HPDE6-E6E7 (cell line): ENCODE measurements around the gene KMT2C.
"Not testable (repeated sequence)": the region's sequence is repeated elsewhere in the genome, so short reads cannot be mapped to it uniquely, and the experiment has no call there.

Experiments used
- DNase-seq: peaks from one replicate; pipeline ENCODE4 v3.0.0; 2011; ENCODE audit warnings: missing footprints; ENCODE audit errors: extremely low spot score

Gene KMT2C

DNA sequence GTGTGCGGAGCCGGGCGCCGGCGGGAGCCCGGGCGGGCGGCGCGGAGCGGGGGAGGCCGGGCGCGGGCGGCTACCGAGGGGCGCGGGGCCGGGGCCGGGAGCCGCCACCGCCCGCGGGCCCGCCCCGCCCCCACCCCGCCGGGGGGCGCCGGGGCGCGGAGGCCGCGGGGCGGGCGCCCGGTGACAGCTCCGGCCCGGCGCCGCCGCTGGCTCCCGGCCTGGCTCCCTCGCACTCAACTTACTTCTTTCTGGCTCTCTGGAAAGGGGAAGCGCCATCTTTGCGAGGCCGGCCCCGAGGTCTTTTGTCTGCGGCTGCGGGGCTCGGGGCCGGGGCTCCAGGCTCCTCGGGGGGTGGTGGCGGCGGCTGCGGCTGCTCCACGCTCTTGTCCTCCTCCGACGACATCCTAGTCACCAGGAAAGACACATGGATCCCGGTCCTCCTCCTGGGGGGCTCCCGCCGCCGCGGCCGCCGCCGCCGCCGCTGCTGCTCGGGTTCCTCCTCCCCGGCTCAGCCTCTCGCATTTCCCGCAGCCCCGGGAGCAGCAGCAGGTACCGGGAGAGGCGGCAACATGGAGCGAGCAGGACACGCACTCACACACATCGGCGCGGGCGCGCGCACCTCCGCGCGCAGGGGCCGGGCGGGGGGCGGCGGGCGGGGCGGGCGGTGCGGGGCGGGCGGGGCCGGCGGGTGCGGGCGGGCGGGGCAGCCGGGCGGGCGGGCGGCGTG, at the start of gene KMT2C:
TSS of gene KMT2C (minus strand) at position 620 of the 727 bp plus-strand sequence. CDS start at position 403, 217 bp downstream.
- no peak for DNase-seq

DNA sequence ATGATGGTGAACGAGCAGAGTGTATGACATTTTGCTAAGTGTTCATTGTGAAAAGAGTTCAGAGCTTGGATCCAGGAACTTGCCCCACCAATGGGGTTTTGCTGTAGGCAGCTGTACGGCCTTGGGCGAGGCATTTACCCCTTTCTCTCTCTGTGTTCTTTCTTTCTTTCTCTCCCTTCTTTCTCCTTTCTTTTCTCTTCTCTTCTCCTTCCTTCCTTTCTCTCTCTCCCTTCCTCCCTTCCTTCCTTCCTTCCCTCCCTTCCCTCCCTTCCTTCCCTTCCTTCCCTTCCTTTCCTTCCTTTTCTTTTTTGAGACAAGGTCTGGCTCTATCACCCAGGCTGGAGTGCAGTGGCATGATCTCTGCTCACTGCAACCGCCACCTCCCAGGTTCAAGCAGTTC, 45.3 kb upstream of the KMT2C start:
- no peak for DNase-seq

DNA sequence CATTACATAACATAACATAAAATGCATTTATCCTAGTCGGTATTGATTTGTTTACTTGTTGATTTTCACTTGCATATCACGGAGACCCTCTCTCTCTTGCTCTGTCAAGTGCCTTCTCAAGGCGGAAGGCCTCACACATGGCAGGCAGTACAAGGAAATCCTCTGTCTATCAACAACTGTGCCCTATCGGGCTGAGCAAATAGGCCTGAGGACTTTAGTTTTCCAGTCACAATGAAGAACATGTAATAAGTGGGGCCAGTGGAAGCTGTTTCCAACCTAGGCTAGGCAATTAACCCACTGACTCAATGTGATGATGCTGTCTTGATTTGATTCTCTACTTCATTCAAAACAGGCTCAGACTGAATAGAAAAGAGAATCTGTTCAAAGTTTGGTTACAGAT, 44.9 kb upstream of the KMT2C start:
- DNase-seq, result no peak

DNA sequence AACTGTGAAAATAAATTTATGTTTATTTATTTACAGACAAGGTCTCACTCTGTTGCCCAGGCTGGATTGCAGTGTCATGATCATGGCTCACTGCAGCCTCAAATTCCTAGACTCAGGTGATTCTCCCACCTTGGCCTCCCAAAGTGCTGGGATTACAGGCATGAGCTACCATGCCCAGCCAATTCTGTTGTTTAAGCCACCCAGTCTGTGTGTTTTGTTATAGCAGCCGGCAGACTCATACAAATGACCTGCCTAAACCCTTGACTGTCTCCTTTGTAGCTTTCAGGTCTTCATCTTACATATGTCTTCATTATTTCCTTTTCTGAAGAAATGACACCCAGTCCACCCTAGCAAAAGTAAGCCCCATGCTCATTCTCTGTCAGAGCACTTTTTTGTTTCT, 43.8 kb upstream of the KMT2C start:
- no peak for DNase-seq

DNA sequence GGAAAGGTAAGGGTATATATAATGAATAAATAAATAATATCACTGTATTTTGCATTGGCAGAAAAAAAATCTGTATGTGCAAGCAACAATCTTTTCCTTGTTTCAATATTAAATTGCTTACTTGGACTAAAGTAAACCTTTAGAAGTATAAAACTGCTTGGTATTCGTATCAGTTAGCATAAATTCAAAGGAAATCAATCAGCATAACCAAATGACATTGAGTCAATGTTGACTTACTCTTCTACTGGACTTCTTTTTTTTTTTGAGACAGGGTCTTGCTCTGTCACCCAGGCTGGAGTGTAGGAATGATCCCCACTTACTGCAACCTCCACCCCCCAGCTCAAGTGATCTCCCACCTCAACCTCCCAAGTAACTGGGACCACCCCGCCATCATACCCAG, 42.3 kb upstream of the KMT2C start:
- no peak for DNase-seq

DNA sequence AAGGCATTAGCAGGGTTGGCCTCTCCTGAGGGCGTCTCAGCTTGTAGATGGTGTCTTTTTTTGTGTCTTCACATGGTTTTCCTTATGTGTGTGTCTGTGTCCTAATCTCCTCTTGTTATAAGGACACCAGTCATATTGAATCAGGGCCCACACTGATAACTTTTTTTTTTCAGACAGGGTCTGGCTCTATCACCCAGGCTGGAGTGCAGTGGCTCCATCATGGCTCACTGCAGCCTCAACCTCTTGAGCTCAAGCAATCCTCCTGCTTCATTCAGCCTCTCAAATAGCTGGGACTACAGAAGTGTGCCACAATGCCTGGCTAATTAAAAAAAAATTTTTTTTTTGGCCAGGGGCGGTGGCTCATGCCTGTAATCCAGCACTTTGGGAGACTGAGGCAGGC, 41.3 kb upstream of the KMT2C start:
- no peak for DNase-seq

DNA sequence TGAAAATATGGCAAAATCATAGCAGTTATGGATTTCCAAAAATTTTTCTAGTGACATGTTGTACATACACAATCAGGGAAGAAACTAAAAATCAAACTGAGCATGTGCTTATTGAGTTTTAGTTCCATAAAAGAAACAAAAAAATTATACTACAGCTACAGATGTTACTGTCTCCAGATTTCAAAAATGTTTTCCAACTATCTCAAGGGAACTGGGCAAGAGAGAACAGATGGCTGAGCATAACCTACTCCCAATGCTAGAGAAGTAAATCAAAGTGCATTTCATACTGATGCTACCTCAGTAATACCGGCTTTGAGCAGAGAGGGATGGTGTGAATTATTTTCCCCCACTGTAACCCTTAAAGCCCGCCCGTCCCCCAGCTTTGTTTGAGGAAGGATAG, 40.7 kb upstream of the KMT2C start:
- no peak for DNase-seq

DNA sequence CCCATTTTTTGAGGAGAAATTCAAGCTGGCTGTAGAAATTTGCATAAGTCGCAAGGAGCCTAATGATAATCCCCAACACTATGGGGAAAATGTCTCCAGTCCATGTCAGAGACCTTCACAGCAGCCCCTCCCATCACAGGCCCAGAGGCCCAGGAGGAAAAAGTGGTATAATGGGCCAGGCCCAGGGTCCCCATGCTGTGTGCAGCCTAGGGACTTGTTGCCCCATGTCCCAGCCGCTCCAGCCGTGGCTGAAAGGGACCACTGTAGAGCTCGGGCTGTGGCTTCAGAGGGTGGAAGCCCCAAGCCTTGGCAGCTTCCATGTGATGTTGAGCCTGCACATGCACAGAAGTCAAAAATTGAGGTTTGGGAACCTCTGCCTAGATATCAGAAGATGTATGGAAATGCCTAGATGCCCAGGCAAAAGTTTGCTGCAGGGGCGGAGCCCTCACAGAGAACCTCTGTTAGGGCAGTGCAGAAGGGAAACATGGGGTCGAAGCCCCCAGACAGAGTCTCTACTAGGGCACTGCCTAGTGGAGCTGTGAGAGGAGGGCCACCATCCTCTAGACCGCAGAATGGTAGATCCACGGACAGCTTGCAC, 35.3 kb upstream of the KMT2C start:
- DNase-seq, result not testable (repeated sequence)

DNA sequence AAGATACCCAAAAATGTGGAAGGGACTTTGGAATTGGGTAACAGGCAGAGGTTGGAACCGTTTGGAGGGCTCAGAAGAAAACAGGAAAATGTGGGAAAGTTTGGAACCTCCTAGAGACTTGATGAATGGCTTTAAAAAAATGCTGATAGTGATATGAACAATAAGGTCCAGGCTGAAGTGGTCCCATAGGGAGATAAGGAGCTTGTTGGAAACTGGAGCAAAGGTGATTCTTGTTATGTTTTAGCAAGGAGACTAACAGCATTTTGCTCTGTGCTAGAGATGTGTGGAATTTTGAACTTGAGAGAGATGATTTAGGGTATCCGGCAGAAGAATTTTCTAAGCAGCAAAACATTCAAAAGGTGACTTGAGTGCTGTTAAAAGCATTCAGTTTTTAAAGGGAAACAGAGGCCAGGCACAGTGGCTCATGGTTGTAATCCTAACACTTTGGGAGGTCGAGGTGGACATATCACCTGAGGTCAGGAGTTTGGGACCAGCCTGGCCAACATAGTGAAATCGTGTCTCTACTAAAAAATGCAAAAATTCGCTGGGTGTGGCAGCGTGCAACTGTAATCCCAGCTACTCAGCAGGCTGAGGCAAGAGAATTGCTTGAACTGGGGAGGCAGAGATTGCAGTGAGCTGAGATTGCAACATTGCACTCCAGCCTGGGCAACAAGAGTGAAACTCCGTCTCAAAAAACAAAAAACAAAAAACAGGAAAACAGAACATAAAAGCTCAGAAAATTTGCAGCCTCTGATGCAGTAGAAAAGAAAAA, 34.6 kb upstream of the KMT2C start:
- not testable (repeated sequence) for DNase-seq

DNA sequence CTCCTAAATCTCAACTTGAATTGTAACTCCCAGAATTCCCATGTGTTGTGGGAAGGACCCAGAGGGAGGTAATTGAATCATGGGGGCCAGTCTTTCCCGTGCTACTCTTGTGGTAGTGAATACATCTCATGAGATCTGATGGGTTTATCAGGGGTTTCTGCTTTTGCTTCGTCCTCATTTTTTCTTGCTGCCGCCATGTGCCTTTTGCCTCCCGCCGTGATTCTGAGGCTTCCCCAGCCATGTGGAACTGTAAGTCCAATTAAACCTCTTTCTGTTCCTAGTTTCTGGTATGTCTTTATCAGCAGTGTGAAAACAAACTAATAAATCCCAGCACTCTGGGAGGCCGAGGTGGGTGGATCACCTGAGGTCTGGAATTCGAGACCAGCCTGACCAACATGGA, 33.8 kb upstream of the KMT2C start:
- DNase-seq, result not testable (repeated sequence)

DNA sequence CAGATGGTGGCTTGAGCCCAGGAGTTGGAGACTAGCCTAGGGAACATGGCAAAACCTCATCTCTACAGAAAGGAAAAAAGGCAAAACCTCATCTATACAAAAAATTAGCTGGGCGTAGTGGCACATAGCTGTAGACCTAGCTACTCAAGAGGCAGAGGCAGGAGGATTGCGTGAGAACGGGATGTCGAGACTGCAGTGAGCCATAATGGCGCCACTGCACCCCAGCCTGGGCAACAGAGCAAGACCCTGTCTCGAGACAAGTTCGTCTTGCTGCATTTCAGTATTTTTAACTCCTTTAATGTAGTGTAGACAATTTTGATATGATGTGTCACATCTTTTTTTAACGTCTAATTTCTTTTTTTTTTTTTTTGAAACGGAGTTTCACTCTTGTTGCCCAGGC, 31.4 kb upstream of the KMT2C start:
- DNase-seq, result no peak

DNA sequence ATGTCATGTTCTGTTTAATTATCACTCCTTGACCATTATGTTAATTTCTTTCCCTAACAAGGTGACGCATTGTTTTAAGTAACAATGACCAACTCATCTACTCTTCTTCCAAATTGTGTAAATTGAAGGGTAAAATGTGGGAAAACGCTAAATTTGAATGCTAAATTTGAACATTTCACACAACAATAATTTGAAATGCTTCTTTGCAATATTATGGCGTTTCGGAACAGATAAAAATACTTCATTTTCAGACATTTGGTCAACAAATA, 29.2 kb upstream of the KMT2C start:
- no peak for DNase-seq

DNA sequence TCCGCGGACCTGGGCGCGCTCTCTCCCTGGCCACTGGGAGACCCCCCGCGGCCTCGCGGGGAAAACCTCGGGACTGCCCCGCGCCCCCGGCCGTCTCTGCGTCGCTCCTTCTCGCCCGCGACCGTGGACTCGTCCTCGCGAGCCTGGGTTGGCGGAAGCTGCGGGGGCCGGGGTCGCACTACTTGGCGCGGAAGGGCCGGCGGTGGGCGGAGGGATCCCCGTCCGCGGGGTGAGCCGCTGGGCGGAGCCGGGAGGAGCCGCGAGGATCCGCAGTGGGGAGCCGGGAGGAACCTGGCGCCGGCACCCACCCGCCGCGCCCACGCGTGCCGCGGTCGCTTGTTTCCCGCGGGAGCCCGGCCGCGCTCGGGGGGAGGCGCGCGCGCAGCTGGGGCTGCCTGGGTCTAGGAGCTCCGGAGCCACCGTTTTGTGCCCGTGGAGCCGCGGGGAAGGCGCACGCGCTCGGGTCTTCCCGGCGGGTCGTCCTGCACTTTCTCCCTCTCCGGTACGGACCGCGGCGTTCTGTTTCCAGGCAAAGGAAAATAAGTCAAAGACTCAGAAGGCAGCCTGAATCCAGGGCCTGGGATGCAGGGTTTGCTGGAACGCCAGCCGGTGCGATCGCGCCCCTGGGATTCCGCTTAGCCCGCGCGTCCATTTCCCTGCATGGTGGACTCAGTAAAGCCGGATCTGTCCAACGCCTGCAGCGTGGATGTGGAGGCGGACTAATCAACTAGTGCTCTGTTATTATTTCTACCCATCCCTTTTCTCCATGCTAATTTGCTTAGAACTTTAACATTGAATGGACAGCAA, 28.7 kb upstream of the KMT2C start:
- DNase-seq, result peak; percentile 73

DNA sequence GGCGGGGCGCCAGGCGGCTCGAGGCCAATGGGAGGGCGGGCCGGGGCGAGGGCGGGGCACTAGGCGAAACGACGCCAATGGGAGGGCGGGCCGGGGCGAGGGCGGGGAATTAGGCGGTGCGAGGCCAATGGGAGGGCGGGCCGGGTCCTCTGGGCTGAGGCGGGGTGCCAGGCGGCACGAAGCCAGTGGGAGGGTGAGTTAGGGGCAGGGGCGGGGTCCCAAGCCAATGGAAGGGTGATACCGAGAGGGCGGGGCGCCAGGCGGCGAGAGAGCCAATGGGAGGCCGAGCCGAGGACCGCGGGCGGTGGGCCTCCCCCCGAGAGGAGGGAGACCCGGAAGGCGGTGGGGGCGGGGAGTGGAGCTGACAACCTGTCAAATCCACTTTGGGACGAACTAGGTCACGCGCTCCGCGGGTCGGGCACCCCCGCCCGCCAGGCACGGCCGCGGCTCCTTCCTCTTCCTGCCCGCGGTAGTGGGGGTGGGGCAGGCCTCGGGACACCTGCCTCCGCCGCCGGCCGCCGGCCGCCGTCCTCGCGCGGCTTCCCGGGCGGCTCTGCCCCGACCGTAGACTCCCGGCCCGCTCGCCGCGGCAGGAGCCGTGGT, 28.0 kb upstream of the KMT2C start:
- peak; percentile 99 for DNase-seq

DNA sequence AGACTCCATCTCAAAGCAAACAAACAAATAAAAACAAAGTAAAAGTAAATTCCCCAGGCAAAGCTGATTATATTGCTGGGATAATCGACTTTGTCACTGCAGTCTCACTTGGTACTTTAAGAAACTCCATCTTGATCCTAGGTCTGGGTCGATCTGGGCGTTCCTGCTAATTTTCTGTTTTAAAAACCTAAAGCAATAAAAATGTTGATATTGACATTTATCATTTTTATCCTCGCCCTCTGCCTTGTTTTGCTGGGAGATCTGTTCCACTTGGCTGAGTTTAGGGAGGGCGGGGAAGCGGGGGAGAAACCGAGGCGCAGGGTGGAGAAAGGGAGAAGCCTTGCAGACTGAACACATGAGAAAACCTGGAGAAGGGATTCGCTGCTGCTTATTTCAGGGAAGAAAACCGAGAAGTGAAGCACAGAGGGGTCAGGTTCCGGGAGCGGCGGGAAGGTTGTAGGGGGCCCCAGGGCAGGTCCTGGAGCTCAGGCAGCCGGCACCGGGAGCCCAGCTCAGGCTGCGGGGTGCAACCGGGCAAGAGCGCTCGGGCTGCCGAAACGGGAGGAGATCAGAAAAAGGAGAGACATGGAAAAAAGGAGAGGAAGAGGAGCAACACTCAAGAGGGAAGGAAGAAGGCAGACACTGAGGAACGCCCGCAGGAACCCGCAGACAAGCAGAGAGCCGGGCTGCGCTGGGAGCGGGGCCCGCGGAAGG, 27.3 kb upstream of the KMT2C start:
- peak; percentile 16 for DNase-seq

DNA sequence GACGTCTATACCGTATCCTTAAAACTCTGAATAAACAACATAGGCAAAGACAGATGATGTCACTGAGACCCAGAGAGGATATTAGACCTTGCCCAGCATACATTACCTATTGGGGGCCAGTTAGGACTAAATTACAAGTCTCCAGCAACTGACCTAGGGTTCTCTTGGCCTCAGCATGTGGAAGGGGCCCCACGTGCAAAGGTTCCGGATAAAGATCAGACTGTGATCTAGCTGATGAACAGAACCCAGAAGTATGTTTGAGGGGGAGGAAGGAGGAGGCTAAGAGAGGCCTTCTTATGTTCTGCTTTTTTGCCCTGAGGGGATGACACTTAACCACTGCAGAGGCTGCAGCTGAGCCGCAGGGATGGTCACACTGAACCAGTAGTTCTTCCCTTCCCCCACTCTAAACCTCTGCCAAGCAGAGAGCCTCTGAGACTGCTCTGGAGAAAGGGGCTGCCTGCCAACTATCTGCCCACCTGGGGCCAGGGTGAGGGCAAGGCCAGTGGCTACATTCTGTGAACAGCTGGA, 24.0 kb upstream of the KMT2C start:
- no peak for DNase-seq

DNA sequence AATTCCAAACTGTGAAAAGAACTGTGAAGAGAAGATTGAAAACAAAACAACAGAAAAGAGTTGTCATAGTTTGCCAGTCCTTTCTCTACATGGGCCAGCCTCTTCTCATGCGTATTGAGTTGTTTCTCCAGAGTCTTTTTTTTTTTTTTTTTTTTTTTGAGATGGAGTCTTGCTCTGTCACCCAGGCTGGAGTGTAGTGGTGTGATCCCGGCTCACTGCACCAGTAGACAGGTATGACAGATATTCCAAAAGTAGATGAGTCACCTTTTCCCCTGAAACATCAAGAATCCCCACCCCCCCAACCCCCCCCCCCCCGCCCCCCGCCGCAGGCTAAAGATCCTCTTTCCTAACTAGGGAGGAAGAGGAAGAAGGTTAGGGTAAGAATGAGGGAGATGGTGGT, 15.6 kb upstream of the KMT2C start:
- DNase-seq, result no peak

DNA sequence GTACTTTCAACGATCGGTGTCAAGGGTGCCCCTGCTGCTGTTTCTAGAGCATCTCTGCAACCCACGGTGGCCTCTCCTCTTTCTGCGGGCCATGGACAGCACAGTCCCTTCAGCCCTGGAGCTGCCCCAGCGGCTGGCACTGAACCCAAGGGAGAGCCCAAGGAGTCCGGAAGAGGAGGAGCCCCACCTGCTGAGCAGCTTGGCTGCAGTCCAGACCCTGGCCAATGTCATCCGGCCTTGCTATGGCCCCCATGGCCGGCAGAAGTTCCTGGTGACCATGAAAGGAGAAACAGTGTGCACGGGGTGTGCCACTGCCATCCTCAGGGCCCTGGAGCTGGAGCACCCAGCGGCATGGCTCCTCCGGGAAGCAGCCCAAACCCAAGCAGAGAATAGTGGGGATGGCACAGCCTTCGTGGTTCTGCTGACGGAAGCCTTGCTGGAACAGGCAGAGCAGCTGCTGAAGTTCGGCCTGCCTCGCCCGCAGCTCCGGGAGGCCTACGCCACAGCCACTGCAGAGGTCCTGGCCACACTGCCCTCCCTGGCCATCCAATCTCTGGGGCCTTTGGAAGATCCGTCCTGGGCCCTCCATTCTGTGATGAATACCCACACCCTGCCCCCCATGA, 9.7 kb upstream of the KMT2C start:
- DNase-seq, result not testable (repeated sequence)

DNA sequence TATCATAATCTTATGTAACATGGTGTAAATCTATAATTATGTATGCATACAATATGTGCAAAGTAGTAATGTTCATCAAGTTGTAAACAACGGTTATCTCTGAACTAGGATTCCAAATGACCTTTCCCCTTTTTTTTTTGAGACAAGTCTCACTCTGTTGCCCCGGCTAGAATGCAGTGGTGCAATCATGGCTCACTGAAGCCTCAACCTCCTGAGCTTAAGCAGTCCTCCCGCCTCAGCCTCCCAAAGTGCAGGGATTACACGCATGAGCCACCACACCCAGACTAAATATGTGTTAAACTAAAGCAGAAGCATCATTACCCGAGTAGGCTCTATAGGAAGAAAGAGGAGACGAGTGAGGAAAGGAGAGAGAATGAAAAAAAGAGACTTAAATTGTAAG, 7.8 kb upstream of the KMT2C start:
- DNase-seq, result no peak

DNA sequence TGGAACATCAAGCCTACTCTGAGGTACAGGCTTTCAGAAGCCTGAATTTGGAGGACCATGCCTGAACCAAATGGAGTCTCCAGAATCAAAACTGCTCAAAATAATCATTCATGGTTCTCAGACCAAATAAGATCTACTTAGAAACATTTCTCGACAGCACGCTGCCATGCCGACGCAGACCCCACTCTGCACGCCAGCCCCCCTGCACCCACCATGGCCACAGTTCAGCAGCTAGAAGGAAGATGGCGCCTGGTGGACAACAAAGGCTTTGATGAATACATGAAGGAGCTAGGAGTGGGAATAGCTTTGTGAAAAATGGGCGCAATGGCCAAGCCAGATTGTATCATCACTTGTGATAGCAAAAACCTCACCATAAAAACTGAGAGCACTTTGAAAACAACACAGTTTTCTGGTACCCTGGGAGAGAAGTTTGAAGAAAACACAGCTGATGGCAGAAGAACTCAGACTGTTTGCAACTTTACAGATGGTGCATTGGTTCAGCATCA, 6.6 kb upstream of the KMT2C start:
- DNase-seq, result no peak
